Ectodermal cell (in vitro differentiated cells): Measurements from ENCODE around the gene APOD. TPM values are rescaled to one million over a fixed set of nuclear protein-coding genes. Genes with fewer than 3 reads are reported as not detected.
"Not testable (repeated sequence)": the region's sequence is repeated elsewhere in the genome, so short reads cannot be mapped to it uniquely, and the experiment has no call there.

Experiments used
- H3K27ac ChIP-seq: 2 replicates; pipeline ENCODE4 v1.7.0; 2013; ENCODE audit warnings: mild to moderate bottlenecking, low read depth, low read length; ENCODE audit not compliant: insufficient read depth, poor library complexity, severe bottlenecking
- H3K27me3 ChIP-seq: 2 replicates; pipeline ENCODE4 v1.7.0; 2013; ENCODE audit warnings: mild to moderate bottlenecking, low read length; ENCODE audit not compliant: insufficient read depth, control insufficient read depth, poor library complexity, severe bottlenecking
- H3K36me3 ChIP-seq: one replicate; pipeline ENCODE4 v1.7.0; 2013; ENCODE audit warnings: low read length; ENCODE audit not compliant: control insufficient read depth, insufficient read depth
- H3K4me1 ChIP-seq: one replicate; pipeline ENCODE4 v1.7.0; 2013; ENCODE audit warnings: low read length; ENCODE audit not compliant: control insufficient read depth, insufficient read depth
- H3K4me3 ChIP-seq: 2 replicates; pipeline ENCODE4 v1.7.0; 2013; ENCODE audit warnings: low read depth, low read length, control low read depth; ENCODE audit not compliant: insufficient read depth
- H3K9me3 ChIP-seq: 2 replicates; pipeline ENCODE4 v1.7.0; 2013; ENCODE audit warnings: mild to moderate bottlenecking, low read length, moderate library complexity; ENCODE audit not compliant: control insufficient read depth
- WGBS, 2 experiments: methylation state at CpG; one replicate each; pipeline ENCODE4 v1.1.7; 2013; ENCODE audit warnings: missing lambda C conversion rate in 2 of 2; 5-methylcytosine and 5-hydroxymethylcytosine counted together
- polyA plus RNA-seq, 4 experiments: library from polyadenylated mRNA; stranded (reverse); fragments of 50-300 nt; gene quantifications; one replicate each; pipeline ENCODE4 v1.2.3, GENCODE V29; 2013

APOD gene
- not detected for polyA plus RNA-seq (2013, experiment 1 of 4)
- 0.32 TPM for polyA plus RNA-seq (2013, experiment 2 of 4)
- not detected for polyA plus RNA-seq (2013, experiment 3 of 4)
- polyA plus RNA-seq (2013, experiment 4 of 4) = not detected

- 80 to 91% methylated on average over 9 to 16 of the region's 16 CpGs for WGBS, 2 experiments
- Histone ChIP-seq H3K27ac (no peak within 1 kb of the TSS), H3K27me3 (no peaks in the 10 kb centered on the region), H3K4me3 (no peak within 1 kb of the TSS), H3K36me3 (no peaks in the 10 kb centered on the region), H3K4me1 (no peaks in the 10 kb centered on the region), H3K9me3 (no peaks in the 10 kb centered on the region)
Observed at GRCh38 chr3:195583831-195584542, at the start of gene APOD. Gene APOD, minus strand, starts transcription at chr3:195583940. Its CDS starts 4,479 bp downstream, at chr3:195579461.

- not testable (repeated sequence) for H3K36me3 ChIP-seq, H3K27ac ChIP-seq, H3K4me3 ChIP-seq, H3K27me3 ChIP-seq, H3K9me3 ChIP-seq, H3K4me1 ChIP-seq
- 88% methylated on average over 1 of the region's 3 CpGs for WGBS, 2 experiments
Observed at GRCh38 chr3:195633351-195633750, 49.6 kb upstream of the APOD start.

- H3K4me3 ChIP-seq, H3K36me3 ChIP-seq, H3K9me3 ChIP-seq, H3K4me1 ChIP-seq, H3K27ac ChIP-seq, H3K27me3 ChIP-seq: not testable (repeated sequence)
- WGBS, 2 experiments = 91 to 93% methylated on average over 14 to 15 of the region's 19 CpGs
Observed at GRCh38 chr3:195632501-195633185, 48.9 kb upstream of the APOD start.

- 92 to 93% methylated on average over 16 to 17 of the region's 20 CpGs for WGBS, 2 experiments
Observed at GRCh38 chr3:195632046-195632445, 48.3 kb upstream of the APOD start.

GRCh38 chr3:195630938-195631495, 47.3 kb upstream of the APOD start:
- H3K36me3 ChIP-seq, H3K4me1 ChIP-seq, H3K27ac ChIP-seq, H3K4me3 ChIP-seq, H3K9me3 ChIP-seq: not testable (repeated sequence)
- 94% methylated on average over 11 of the region's 13 CpGs for WGBS, 2 experiments
- peaks cover 10% of the 10 kb centered on the region for H3K27me3 ChIP-seq

More at GRCh38 chr3:195632046-195632445, 48.3 kb upstream of the APOD start:
- H3K4me3 ChIP-seq, H3K36me3 ChIP-seq, H3K9me3 ChIP-seq, H3K4me1 ChIP-seq, H3K27ac ChIP-seq: not testable (repeated sequence)
- peaks cover 10% of the 10 kb centered on the region for H3K27me3 ChIP-seq

- peaks cover 11% of the 10 kb centered on the region for H3K27me3 ChIP-seq
- 92% methylated on average over 20 to 22 of the region's 32 CpGs for WGBS, 2 experiments
- H3K9me3 ChIP-seq, H3K36me3 ChIP-seq, H3K4me3 ChIP-seq, H3K27ac ChIP-seq, H3K4me1 ChIP-seq: not testable (repeated sequence)
Observed at GRCh38 chr3:195630086-195630917, 46.6 kb upstream of the APOD start.

- not testable (repeated sequence) for H3K4me3 ChIP-seq, H3K27ac ChIP-seq, H3K36me3 ChIP-seq, H3K9me3 ChIP-seq, H3K4me1 ChIP-seq
- peaks cover 15% of the 10 kb centered on the region for H3K27me3 ChIP-seq
- WGBS, 2 experiments = 93 to 97% methylated on average over 3 of the region's 7 CpGs
Observed at GRCh38 chr3:195629682-195630081, 45.9 kb upstream of the APOD start.

- not testable (repeated sequence) for H3K9me3 ChIP-seq, H3K4me1 ChIP-seq, H3K36me3 ChIP-seq, H3K27ac ChIP-seq, H3K4me3 ChIP-seq
- H3K27me3 ChIP-seq = peaks cover 15% of the 10 kb centered on the region
- 86 to 89% methylated on average over 23 of the region's 23 CpGs for WGBS, 2 experiments
Observed at GRCh38 chr3:195628386-195628920, 44.7 kb upstream of the APOD start.

- peaks cover 15% of the 10 kb centered on the region for H3K27me3 ChIP-seq
- H3K36me3 ChIP-seq, H3K27ac ChIP-seq, H3K4me3 ChIP-seq, H3K9me3 ChIP-seq, H3K4me1 ChIP-seq: not testable (repeated sequence)
- 58 to 60% methylated on average over 25 of the region's 30 CpGs for WGBS, 2 experiments
Observed at GRCh38 chr3:195627515-195628385, 44.0 kb upstream of the APOD start.
